ENCODE data around the gene HEY2. TPM values are rescaled to one million over a fixed set of nuclear protein-coding genes. Genes with fewer than 3 reads are reported as not detected.

The HEY2 gene
- total RNA-seq, 4 donors from 2014 or later, result 1.5 to 7.3 (median 4.3) TPM

DNA sequence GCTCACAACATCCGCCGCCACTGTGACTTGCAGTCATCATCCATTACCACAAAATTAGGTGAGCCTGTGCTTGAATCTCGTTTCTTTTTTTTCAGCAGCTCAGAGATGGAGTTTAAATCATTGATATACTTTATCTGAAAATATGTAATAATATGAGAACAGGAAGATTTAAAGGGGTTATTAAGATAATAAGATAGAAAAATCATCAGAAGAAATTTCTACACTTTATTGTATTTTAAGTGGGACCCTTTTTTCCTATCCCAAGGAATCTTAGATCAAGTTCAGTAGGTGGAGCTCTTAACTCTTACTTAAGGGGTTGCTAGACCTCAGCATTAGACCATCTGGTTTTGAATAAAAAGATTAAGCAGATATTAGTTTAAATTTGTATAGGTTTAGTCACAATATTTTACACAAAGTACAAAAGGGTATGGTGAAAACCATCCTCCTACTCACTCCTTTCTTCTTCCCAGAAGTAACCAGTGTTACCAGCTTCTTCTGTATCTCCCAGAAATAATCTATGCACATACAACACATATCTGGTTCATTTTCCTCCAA is 32.0 kb downstream of the HEY2 start:
- Histone ChIP-seq H3K4me3 (peak overlapping the region; percentile 38 to 77 (median 60)), H3K27me3 (no peaks in the 10 kb centered on the region), H3K9me3 (no peaks in the 10 kb centered on the region), H3K27ac (peak overlapping the region; percentile 93 to 97 (median 94)), H3K4me1 (peaks cover 0 to 9% (median 0%) of the 10 kb centered on the region in 4 donors), H3K36me3 (no peaks in the 10 kb centered on the region)
- no peak for DNase-seq (ENCODE audit: low spot score in 2 of 2)
- 0% methylated on average over 3 of the region's 3 CpGs for WGBS, 2 donors
- TF ChIP-seq POLR2A (IDR thresholded peaks at IDR 0.05) (no peak), CTCF (IDR thresholded peaks at IDR 0.05) (no peak), EP300 (IDR thresholded peaks at IDR 0.05) (no peak)

DNA sequence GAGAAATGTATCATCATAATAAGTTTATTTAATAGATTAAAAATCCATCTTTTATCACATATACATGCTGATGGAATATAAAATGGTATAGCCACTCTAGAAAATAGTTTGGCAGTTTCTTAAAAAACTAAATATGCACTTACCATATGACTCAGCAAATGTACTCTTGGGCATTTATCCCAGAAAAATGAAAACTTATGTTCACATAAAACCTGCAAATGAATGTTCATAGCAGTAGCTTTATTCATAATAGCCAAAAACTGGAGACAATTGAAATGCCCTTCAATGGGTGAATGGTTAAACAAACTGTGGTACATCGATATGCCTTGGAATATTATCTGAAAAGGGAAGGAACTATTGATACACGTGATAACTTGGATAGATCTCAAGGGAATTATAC is 34.9 kb downstream of the HEY2 start:
- no peak for DNase-seq (ENCODE audit: low spot score in 2 of 2)
- H3K4me1 ChIP-seq, result peaks cover 0 to 24% (median 6%) of the 10 kb centered on the region in 4 donors
- H3K4me3 ChIP-seq, result no peak overlapping the region
- H3K36me3 ChIP-seq, result no peaks in the 10 kb centered on the region
- no peak overlapping the region for H3K27ac ChIP-seq
- 68 to 83% methylated on average over 2 of the region's 2 CpGs for WGBS, 2 donors
- TF ChIP-seq POLR2A (IDR thresholded peaks at IDR 0.05), result no peak
- no peak for TF ChIP-seq EP300 (IDR thresholded peaks at IDR 0.05)
- TF ChIP-seq CTCF (IDR thresholded peaks at IDR 0.05), result no peak
- no peaks in the 10 kb centered on the region for H3K27me3 ChIP-seq
- H3K9me3 ChIP-seq, result no peaks in the 10 kb centered on the region

DNA sequence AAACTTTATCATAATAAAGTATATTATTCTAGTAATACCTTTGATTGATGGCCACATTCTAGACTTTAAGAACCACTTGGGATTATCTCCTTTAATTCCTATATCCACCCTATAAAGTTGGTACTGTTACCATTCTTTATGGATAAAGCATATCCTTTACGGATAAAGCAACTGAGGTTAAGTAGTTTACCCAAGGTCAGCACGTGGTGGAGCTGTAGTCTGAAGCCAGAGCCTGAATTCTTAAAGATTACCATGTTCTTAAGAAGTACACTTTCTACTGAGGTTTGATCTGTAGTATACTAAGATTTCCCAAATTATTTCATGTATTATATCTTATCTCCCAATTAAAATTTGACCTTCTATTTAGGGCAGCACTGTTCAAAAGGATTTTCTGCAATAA is 38.4 kb downstream of the HEY2 start:
- 19 to 36% methylated on average over 2 of the region's 2 CpGs for WGBS, 2 donors

GRCh38 chr6:125789167-125789566 is 39.7 kb downstream of the HEY2 start:
- Histone ChIP-seq H3K27me3 (no peaks in the 10 kb centered on the region), H3K36me3 (no peaks in the 10 kb centered on the region), H3K4me3 (no peak overlapping the region), H3K4me1 (peaks cover 0 to 47% (median 36%) of the 10 kb centered on the region in 4 donors), H3K27ac (peak overlapping the region; percentile 95 to 99 (median 97)), H3K9me3 (no peaks in the 10 kb centered on the region)
- TF ChIP-seq EP300 (IDR thresholded peaks at IDR 0.05), result peak in 1 of 2 donors; percentile 80
- no peak for TF ChIP-seq CTCF (IDR thresholded peaks at IDR 0.05)
- TF ChIP-seq POLR2A (IDR thresholded peaks at IDR 0.05), result no peak
- 42 to 61% methylated on average over 1 of the region's 1 CpG for WGBS, 2 donors
- DNase-seq (ENCODE audit: low spot score in 2 of 2), result peak; percentile 23 to 39

More for the DNA sequence above, 38.4 kb downstream of the HEY2 start:
- Histone ChIP-seq H3K4me3 (no peak overlapping the region), H3K27ac (peak overlapping the region in 2 of 4 donors; percentile 96 to 99), H3K27me3 (no peaks in the 10 kb centered on the region), H3K4me1 (peaks cover 0 to 33% (median 25%) of the 10 kb centered on the region in 4 donors), H3K9me3 (no peaks in the 10 kb centered on the region), H3K36me3 (no peaks in the 10 kb centered on the region)
- TF ChIP-seq CTCF (IDR thresholded peaks at IDR 0.05) (no peak), EP300 (IDR thresholded peaks at IDR 0.05) (no peak), POLR2A (IDR thresholded peaks at IDR 0.05) (no peak)
- DNase-seq (ENCODE audit: low spot score in 2 of 2), result no peak

GRCh38 chr6:125789576-125790357 is 40.3 kb downstream of the HEY2 start:
- TF ChIP-seq POLR2A (IDR thresholded peaks at IDR 0.05), result peak in 1 of 2 donors; percentile 15
- TF ChIP-seq CTCF (IDR thresholded peaks at IDR 0.05), result peak in 1 of 5 experiments; percentile 2
- TF ChIP-seq EP300 (IDR thresholded peaks at IDR 0.05), result no peak
- Histone ChIP-seq H3K27me3 (no peaks in the 10 kb centered on the region), H3K4me1 (peaks cover 0 to 53% (median 38%) of the 10 kb centered on the region in 4 donors), H3K4me3 (peak overlapping the region; percentile 77 to 94 (median 88)), H3K27ac (peak overlapping the region; percentile 95 to 99 (median 97)), H3K9me3 (no peaks in the 10 kb centered on the region), H3K36me3 (no peaks in the 10 kb centered on the region)
- peak in 1 of 2 donors; percentile 55 for DNase-seq (ENCODE audit: low spot score in 2 of 2)
- 11 to 14% methylated on average over 18 to 19 of the region's 19 CpGs for WGBS, 2 donors
